Ramos (cell line): ENCODE data around the gene ANKS1B.
"Not testable (repeated sequence)": the region's sequence is repeated elsewhere in the genome, so short reads cannot be mapped to it uniquely, and the experiment has no call there.

Experiments used
- in situ Hi-C: fragments of 300-500 bp; cut with MboI; formaldehyde crosslinking; loops from one replicate; pipeline ENCODE4 v1.14.3; 2022; ENCODE audit warnings: low sequenced_read_pairs; ENCODE audit not compliant: unreplicated experiment

ANKS1B gene

GRCh38 chr12:99257672-99258071 lies 727.1 kb downstream of the ANKS1B start:
- in situ Hi-C loops = no loop called here

- in situ Hi-C loops = no loop called here
Measured at GRCh38 chr12:99253068-99253467, 731.7 kb downstream of the ANKS1B start.

- in situ Hi-C loops = no loop called here
Measured at GRCh38 chr12:99250091-99250490, 734.6 kb downstream of the ANKS1B start.

GRCh38 chr12:99249543-99249942 lies 735.2 kb downstream of the ANKS1B start:
- in situ Hi-C loops = no loop called here

GRCh38 chr12:99237907-99238538 lies 746.7 kb downstream of the ANKS1B start:
- in situ Hi-C loops = not testable (repeated sequence)

GRCh38 chr12:99235381-99235780 lies 749.4 kb downstream of the ANKS1B start:
- in situ Hi-C loops = no loop called here

- in situ Hi-C loops = no loop called here
Measured at GRCh38 chr12:99234702-99235101, 750.0 kb downstream of the ANKS1B start.

GRCh38 chr12:99232324-99232723 lies 752.4 kb downstream of the ANKS1B start:
- in situ Hi-C loops = no loop called here

GRCh38 chr12:99231031-99231430 lies 753.7 kb downstream of the ANKS1B start:
- in situ Hi-C loops = no loop called here

GRCh38 chr12:99224237-99224636 lies 760.5 kb downstream of the ANKS1B start:
- in situ Hi-C loops = no loop called here

- in situ Hi-C loops = no loop called here
Measured at GRCh38 chr12:99223579-99223978, 761.2 kb downstream of the ANKS1B start.

GRCh38 chr12:99213047-99213446 lies 771.7 kb downstream of the ANKS1B start:
- in situ Hi-C loops = no loop called here

GRCh38 chr12:99212275-99212674 lies 772.5 kb downstream of the ANKS1B start:
- in situ Hi-C loops = no loop called here

- in situ Hi-C loops = no loop called here
Measured at GRCh38 chr12:99205111-99205510, 779.6 kb downstream of the ANKS1B start.

GRCh38 chr12:99201906-99202645 lies 782.7 kb downstream of the ANKS1B start:
- in situ Hi-C loops = no loop called here

GRCh38 chr12:99200711-99201384 lies 783.9 kb downstream of the ANKS1B start:
- in situ Hi-C loops = no loop called here

GRCh38 chr12:99195474-99195873 lies 789.3 kb downstream of the ANKS1B start:
- in situ Hi-C loops = no loop called here

GRCh38 chr12:99192489-99192888 lies 792.2 kb downstream of the ANKS1B start:
- in situ Hi-C loops = no loop called here

- in situ Hi-C loops = no loop called here
Measured at GRCh38 chr12:99176871-99177270, 807.9 kb downstream of the ANKS1B start.

GRCh38 chr12:99170461-99170860 lies 814.3 kb downstream of the ANKS1B start:
- in situ Hi-C loops = no loop called here

- in situ Hi-C loops = no loop called here
Measured at GRCh38 chr12:99170037-99170436, 814.7 kb downstream of the ANKS1B start.
